ENCODE results near the gene LRG1.

DNA sequence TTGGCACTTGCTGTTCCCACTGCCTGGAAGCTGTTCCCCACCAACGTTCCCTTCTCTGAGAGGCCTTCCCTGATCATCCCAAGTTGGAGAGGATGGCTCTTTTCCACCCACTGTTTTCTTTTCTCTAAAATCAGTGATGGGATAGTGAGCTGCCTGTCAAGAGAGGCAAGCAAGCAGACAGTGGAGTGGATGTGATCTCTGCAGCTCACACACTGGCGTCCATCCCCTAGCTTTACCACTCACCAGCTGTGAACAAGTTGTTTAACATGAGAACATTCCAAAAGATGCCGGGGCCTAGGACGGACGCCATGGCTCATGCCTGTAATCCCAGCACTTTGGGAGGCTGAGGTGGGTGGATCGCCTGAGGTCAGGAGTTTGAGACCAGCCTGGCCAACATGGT, 47.7 kb upstream of the LRG1 start:
- TF ChIP-seq POLR2A (IDR thresholded peaks at IDR 0.05; ENCODE audit: low read depth, low read length), result no peak
- no peak for TF ChIP-seq RUNX3 (IDR thresholded peaks at IDR 0.05; ENCODE audit: low read length)
- TF ChIP-seq, protein P1, sequence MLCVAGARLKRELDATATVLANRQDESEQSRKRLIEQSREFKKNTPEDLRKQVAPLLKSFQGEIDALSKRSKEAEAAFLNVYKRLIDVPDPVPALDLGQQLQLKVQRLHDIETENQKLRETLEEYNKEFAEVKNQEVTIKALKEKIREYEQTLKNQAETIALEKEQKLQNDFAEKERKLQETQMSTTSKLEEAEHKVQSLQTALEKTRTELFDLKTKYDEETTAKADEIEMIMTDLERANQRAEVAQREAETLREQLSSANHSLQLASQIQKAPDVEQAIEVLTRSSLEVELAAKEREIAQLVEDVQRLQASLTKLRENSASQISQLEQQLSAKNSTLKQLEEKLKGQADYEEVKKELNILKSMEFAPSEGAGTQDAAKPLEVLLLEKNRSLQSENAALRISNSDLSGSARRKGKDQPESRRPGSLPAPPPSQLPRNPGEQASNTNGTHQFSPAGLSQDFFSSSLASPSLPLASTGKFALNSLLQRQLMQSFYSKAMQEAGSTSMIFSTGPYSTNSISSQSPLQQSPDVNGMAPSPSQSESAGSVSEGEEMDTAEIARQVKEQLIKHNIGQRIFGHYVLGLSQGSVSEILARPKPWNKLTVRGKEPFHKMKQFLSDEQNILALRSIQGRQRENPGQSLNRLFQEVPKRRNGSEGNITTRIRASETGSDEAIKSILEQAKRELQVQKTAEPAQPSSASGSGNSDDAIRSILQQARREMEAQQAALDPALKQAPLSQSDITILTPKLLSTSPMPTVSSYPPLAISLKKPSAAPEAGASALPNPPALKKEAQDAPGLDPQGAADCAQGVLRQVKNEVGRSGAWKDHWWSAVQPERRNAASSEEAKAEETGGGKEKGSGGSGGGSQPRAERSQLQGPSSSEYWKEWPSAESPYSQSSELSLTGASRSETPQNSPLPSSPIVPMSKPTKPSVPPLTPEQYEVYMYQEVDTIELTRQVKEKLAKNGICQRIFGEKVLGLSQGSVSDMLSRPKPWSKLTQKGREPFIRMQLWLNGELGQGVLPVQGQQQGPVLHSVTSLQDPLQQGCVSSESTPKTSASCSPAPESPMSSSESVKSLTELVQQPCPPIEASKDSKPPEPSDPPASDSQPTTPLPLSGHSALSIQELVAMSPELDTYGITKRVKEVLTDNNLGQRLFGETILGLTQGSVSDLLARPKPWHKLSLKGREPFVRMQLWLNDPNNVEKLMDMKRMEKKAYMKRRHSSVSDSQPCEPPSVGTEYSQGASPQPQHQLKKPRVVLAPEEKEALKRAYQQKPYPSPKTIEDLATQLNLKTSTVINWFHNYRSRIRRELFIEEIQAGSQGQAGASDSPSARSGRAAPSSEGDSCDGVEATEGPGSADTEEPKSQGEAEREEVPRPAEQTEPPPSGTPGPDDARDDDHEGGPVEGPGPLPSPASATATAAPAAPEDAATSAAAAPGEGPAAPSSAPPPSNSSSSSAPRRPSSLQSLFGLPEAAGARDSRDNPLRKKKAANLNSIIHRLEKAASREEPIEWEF (IDR thresholded peaks at IDR 0.05; ENCODE audit: insufficient replicate concordance, low read depth, low read length), result no peak
- TF ChIP-seq CTCF (IDR thresholded peaks at IDR 0.05 in 2 of 3, conservative IDR thresholded peaks at IDR 0.05 in 1 of 3; ENCODE audit: control insufficient read depth in 2 of 3, extremely low read depth in 1 of 3, insufficient read depth in 1 of 3, low read depth in 3 of 3, low read length in 3 of 3), result no peak
- TF ChIP-seq ATF2 (IDR thresholded peaks at IDR 0.05; ENCODE audit: low read length), result no peak
- no peak for TF ChIP-seq ATF7 (IDR thresholded peaks at IDR 0.05; ENCODE audit: low read depth)
- no peak for TF ChIP-seq FOS (IDR thresholded peaks at IDR 0.05; ENCODE audit: borderline replicate concordance, extremely low read depth, insufficient read length)
